Peyer's patch (tissue), 4 donors: ENCODE measurements around the gene EXOC4. TPM values are rescaled to one million over a fixed set of nuclear protein-coding genes. Genes with fewer than 3 reads are reported as not detected.

Source experiments
- DNase-seq, 3 donors: peaks; one replicate each; pipeline ENCODE4 v3.0.0-alpha.2; 2017 to 2019
- H3K27ac ChIP-seq, 4 donors: fragments of 200-600 bp; sonication (generic); one replicate each; pipeline ENCODE4 v1.5.1; 2016 to 2019
- H3K27me3 ChIP-seq, 2 donors: fragments of 200-600 bp; sonication (generic); one replicate each; pipeline ENCODE4 v1.5.1; 2019
- H3K36me3 ChIP-seq, 3 donors: fragments of 200-600 bp; sonication (generic); one replicate each; pipeline ENCODE4 v1.5.1; 2016 to 2019
- H3K4me1 ChIP-seq, 4 donors: fragments of 200-600 bp; sonication (generic); one replicate each; pipeline ENCODE4 v1.5.1; 2016 to 2019
- H3K4me3 ChIP-seq, 4 donors: fragments of 200-600 bp; sonication (generic); 1 replicate in 3 of 4; 2 replicates in 1 of 4; pipeline ENCODE4 v1.5.1; 2016 to 2019; ENCODE audit warnings: mild to moderate bottlenecking in 1 of 4
- H3K9me3 ChIP-seq, 4 donors: fragments of 200-600 bp; sonication (generic); one replicate each; pipeline ENCODE4 v1.5.1; 2016 to 2019; ENCODE audit warnings: mild to moderate bottlenecking in 1 of 4
- CTCF ChIP-seq, 6 experiments: fragments of 450-650 bp in 4 of 6; fragments of 200-600 bp in 2 of 6; sonication (generic) in 1 of 6; IDR thresholded peaks; one replicate each; pipeline ENCODE4 v1.5.1; 2017 to 2019; ENCODE audit warnings: antibody characterized with exemption in 6 of 6, mild to moderate bottlenecking in 3 of 6, moderate library complexity in 1 of 6
- POLR2A ChIP-seq, 2 donors: fragments of 450-650 bp; IDR thresholded peaks; one replicate each; pipeline ENCODE4 v1.5.1; 2017; ENCODE audit warnings: antibody characterized with exemption in 2 of 2, mild to moderate bottlenecking in 2 of 2, moderate library complexity in 2 of 2
- total RNA-seq, 4 donors: library from RNA; depleted of rRNA; stranded (reverse); fragments of >200 nt; gene quantifications; one replicate each; pipeline ENCODE4 v1.1.0, GENCODE V29; 2016

Gene EXOC4
- total RNA-seq, 4 donors from 2014 or later, result 128 to 502 (median 141) TPM

GRCh38 chr7:133699386-133699785 is 446.5 kb downstream of the EXOC4 start:
- no peak for DNase-seq
- Histone ChIP-seq H3K27ac (no peak overlapping the region), H3K27me3 (no peaks in the 10 kb centered on the region), H3K9me3 (no peaks in the 10 kb centered on the region), H3K4me1 (no peaks in the 10 kb centered on the region), H3K4me3 (no peak overlapping the region), H3K36me3 (no peaks in the 10 kb centered on the region)
- no peak for TF ChIP-seq POLR2A (IDR thresholded peaks at IDR 0.05)
- no peak for TF ChIP-seq CTCF (IDR thresholded peaks at IDR 0.05)

- Histone ChIP-seq H3K27me3 (no peaks in the 10 kb centered on the region), H3K36me3 (no peaks in the 10 kb centered on the region), H3K9me3 (no peaks in the 10 kb centered on the region), H3K4me1 (no peaks in the 10 kb centered on the region), H3K4me3 (no peak overlapping the region), H3K27ac (no peak overlapping the region)
- no peak for TF ChIP-seq CTCF (IDR thresholded peaks at IDR 0.05)
- TF ChIP-seq POLR2A (IDR thresholded peaks at IDR 0.05), result no peak
- no peak for DNase-seq
Observed at GRCh38 chr7:133702078-133702477, 449.2 kb downstream of the EXOC4 start.

- no peak for TF ChIP-seq CTCF (IDR thresholded peaks at IDR 0.05)
- TF ChIP-seq POLR2A (IDR thresholded peaks at IDR 0.05), result no peak
- no peaks in the 10 kb centered on the region for H3K27me3 ChIP-seq
- no peak overlapping the region for H3K27ac ChIP-seq
- H3K36me3 ChIP-seq, result no peaks in the 10 kb centered on the region
- no peaks in the 10 kb centered on the region for H3K9me3 ChIP-seq
- no peaks in the 10 kb centered on the region for H3K4me1 ChIP-seq
- no peak overlapping the region for H3K4me3 ChIP-seq
- no peak for DNase-seq
Observed at GRCh38 chr7:133702960-133703359, 450.1 kb downstream of the EXOC4 start.

GRCh38 chr7:133703547-133703946 is 450.7 kb downstream of the EXOC4 start:
- TF ChIP-seq CTCF (IDR thresholded peaks at IDR 0.05) (no peak), POLR2A (IDR thresholded peaks at IDR 0.05) (no peak)
- Histone ChIP-seq H3K36me3 (no peaks in the 10 kb centered on the region), H3K9me3 (no peaks in the 10 kb centered on the region), H3K27ac (no peak overlapping the region), H3K27me3 (no peaks in the 10 kb centered on the region), H3K4me3 (no peak overlapping the region), H3K4me1 (no peaks in the 10 kb centered on the region)
- no peak for DNase-seq

- Histone ChIP-seq H3K9me3 (no peaks in the 10 kb centered on the region), H3K36me3 (no peaks in the 10 kb centered on the region), H3K4me3 (no peak overlapping the region), H3K27ac (no peak overlapping the region), H3K4me1 (no peaks in the 10 kb centered on the region), H3K27me3 (no peaks in the 10 kb centered on the region)
- no peak for DNase-seq
- no peak for TF ChIP-seq POLR2A (IDR thresholded peaks at IDR 0.05)
- no peak for TF ChIP-seq CTCF (IDR thresholded peaks at IDR 0.05)
Observed at GRCh38 chr7:133704453-133704852, 451.6 kb downstream of the EXOC4 start.

GRCh38 chr7:133705596-133705995 is 452.7 kb downstream of the EXOC4 start:
- Histone ChIP-seq H3K4me1 (no peaks in the 10 kb centered on the region), H3K4me3 (no peak overlapping the region), H3K27ac (no peak overlapping the region), H3K36me3 (no peaks in the 10 kb centered on the region), H3K9me3 (no peaks in the 10 kb centered on the region), H3K27me3 (no peaks in the 10 kb centered on the region)
- TF ChIP-seq POLR2A (IDR thresholded peaks at IDR 0.05), result no peak
- no peak for DNase-seq
